IMR-90 (cell line): ENCODE data around the gene CCDC83. TPM values are rescaled to one million over a fixed set of nuclear protein-coding genes. Genes with fewer than 3 reads are reported as not detected.
A peak's percentile ranks its signal among the peaks of the same experiment; 100 is the strongest.

Experiments used
- ATAC-seq: fragments of 200-7000 bp; cut with Tn5 transposase; 2 replicates; pipeline ENCODE4 v1.9.1; 2020; ENCODE audit warnings: low read depth, mild to moderate bottlenecking, moderate library complexity
- BruUV-seq: library from RNA; stranded (reverse); fragments of 400-500 nt; replicated peaks from 2 replicates; lab custom pipeline; 2021; lab: Mats Ljungman, UMichigan
- CTCF ChIA-PET: fragments of 300-600 bp; formaldehyde crosslinking; extraction: SDS; loops from one replicate; lab custom pipeline; 2021; ENCODE audit warnings: antibody characterized with exemption; lab: Yijun Ruan, JAX
- POLR2A ChIA-PET: fragments of 300-600 bp; sonication (Branson Sonifier 250); formaldehyde crosslinking; loops from one replicate; lab custom pipeline; 2022; ENCODE audit warnings: antibody characterized with exemption; ENCODE audit not compliant: unreplicated experiment; lab: Charles Lee
- DNase-seq: peaks from one replicate; pipeline ENCODE4 v3.0.0; 2013
- H2AFZ ChIP-seq: replicated peaks from 2 replicates; pipeline ENCODE3; 2013; ENCODE audit warnings: low read length, mild to moderate bottlenecking; ENCODE audit not compliant: poor library complexity
- H2AK5ac ChIP-seq: 2 replicates; pipeline ENCODE4 v1.6.1; 2013; ENCODE audit warnings: low read depth, low read length, inconsistent platforms
- H2AK9ac ChIP-seq: replicated peaks from 2 replicates; pipeline ENCODE3; 2013; ENCODE audit warnings: mild to moderate bottlenecking, low read depth, low read length, moderate library complexity; ENCODE audit not compliant: poor library complexity
- H2BK120ac ChIP-seq: 2 replicates; pipeline ENCODE4 v1.6.1; 2013; ENCODE audit warnings: low read depth, low read length, inconsistent platforms
- H2BK15ac ChIP-seq: 3 replicates; pipeline ENCODE4 v1.6.1; 2013; ENCODE audit warnings: low read depth, low read length, inconsistent platforms
- H2BK20ac ChIP-seq: 2 replicates; pipeline ENCODE4 v1.6.1; 2013; ENCODE audit warnings: low read depth, mild to moderate bottlenecking, inconsistent platforms, low read length, moderate library complexity
- H2BK5ac ChIP-seq: 2 replicates; pipeline ENCODE4 v1.6.1; 2013; ENCODE audit warnings: mild to moderate bottlenecking, low read depth, low read length, inconsistent platforms; ENCODE audit not compliant: poor library complexity, severe bottlenecking
- H3K14ac ChIP-seq: replicated peaks from 2 replicates; pipeline ENCODE4 v1.6.1; 2013; ENCODE audit warnings: low read depth, low read length, inconsistent platforms
- H3K18ac ChIP-seq: 2 replicates; pipeline ENCODE4 v1.6.1; 2013; ENCODE audit warnings: low read depth, low read length, control low read depth
- H3K23ac ChIP-seq: 2 replicates; pipeline ENCODE4 v1.6.1; 2013; ENCODE audit warnings: low read depth, low read length, inconsistent platforms
- H3K27ac ChIP-seq: 2 replicates; pipeline ENCODE4 v1.5.1; 2013; ENCODE audit warnings: mild to moderate bottlenecking, control low read depth, low read length; ENCODE audit not compliant: insufficient read depth
- H3K27me3 ChIP-seq: 2 replicates; pipeline ENCODE4 v1.6.1; 2013; ENCODE audit warnings: low read length; ENCODE audit not compliant: control insufficient read depth, insufficient read depth
- H3K36me3 ChIP-seq: 2 replicates; pipeline ENCODE4 v1.6.1; 2013; ENCODE audit warnings: low read length, mixed read lengths; ENCODE audit not compliant: control insufficient read depth, insufficient read depth
- H3K4ac ChIP-seq: 2 replicates; pipeline ENCODE4 v1.6.1; 2013; ENCODE audit warnings: low read depth, low read length, inconsistent platforms
- H3K4me1 ChIP-seq: 2 replicates; pipeline ENCODE4 v1.6.1; 2013; ENCODE audit warnings: low read length, mixed read lengths; ENCODE audit not compliant: control insufficient read depth, insufficient read depth
- H3K4me2 ChIP-seq: 2 replicates; pipeline ENCODE4 v1.6.1; 2013; ENCODE audit warnings: low read depth, mild to moderate bottlenecking, control low read depth, low read length, moderate library complexity
- H3K4me3 ChIP-seq: 2 replicates; pipeline ENCODE4 v1.5.1; 2013; ENCODE audit warnings: low read depth, mild to moderate bottlenecking, control low read depth, low read length, moderate library complexity; ENCODE audit not compliant: insufficient read depth
- H3K56ac ChIP-seq: 2 replicates; pipeline ENCODE4 v1.6.1; 2013; ENCODE audit warnings: low read length, inconsistent platforms; ENCODE audit not compliant: insufficient read depth; ENCODE audit errors: extremely low read depth
- H3K79me1 ChIP-seq, 2 experiments: 2 replicates each; pipeline ENCODE4 v1.6.1; 2013; ENCODE audit warnings: low read length in 2 of 2, inconsistent platforms in 1 of 2, low read depth in 1 of 2
- H3K9ac ChIP-seq: 2 replicates; pipeline ENCODE4 v1.6.1; 2013; ENCODE audit warnings: low read depth, low read length, control low read depth
- H3K9me1 ChIP-seq: 2 replicates; pipeline ENCODE4 v1.6.1; 2013; ENCODE audit warnings: low read length, inconsistent platforms; ENCODE audit not compliant: insufficient read depth
- H3K9me3 ChIP-seq: 2 replicates; pipeline ENCODE4 v1.6.1; 2013; ENCODE audit warnings: low read length; ENCODE audit not compliant: control insufficient read depth, insufficient read depth
- H4K20me1 ChIP-seq: 2 replicates; pipeline ENCODE4 v1.6.1; 2013; ENCODE audit warnings: low read length, inconsistent platforms; ENCODE audit not compliant: insufficient read depth
- H4K5ac ChIP-seq: 2 replicates; pipeline ENCODE4 v1.6.1; 2013; ENCODE audit warnings: mild to moderate bottlenecking, low read depth, low read length, control low read depth
- H4K8ac ChIP-seq, 2 experiments: 2 replicates each; pipeline ENCODE4 v1.6.1; 2013; ENCODE audit warnings: low read depth in 2 of 2, low read length in 2 of 2, control low read depth in 1 of 2, inconsistent platforms in 1 of 2
- H4K91ac ChIP-seq: 2 replicates; pipeline ENCODE4 v1.6.1; 2013; ENCODE audit warnings: low read depth, low read length, inconsistent platforms; ENCODE audit not compliant: insufficient read depth
- BHLHE40 ChIP-seq: fragments of 150-350 bp; IDR thresholded peaks from 2 replicates; pipeline ENCODE4 v1.6.1; 2016; ENCODE audit warnings: mild to moderate bottlenecking, low read depth, low read length
- CEBPB ChIP-seq: IDR thresholded peaks from 2 replicates; pipeline ENCODE4 v1.6.1; 2012; ENCODE audit warnings: low read depth, low read length, improper control_type of control experiment
- CHD1 ChIP-seq: IDR thresholded peaks from 2 replicates; pipeline ENCODE4 v1.6.1; 2012; ENCODE audit warnings: low read depth, low read length, improper control_type of control experiment
- CTCF ChIP-seq: conservative IDR thresholded peaks from 2 replicates; pipeline ENCODE4 v1.5.1; 2012; ENCODE audit warnings: mild to moderate bottlenecking, low read depth, low read length, improper control_type of control experiment
- FOS ChIP-seq: fragments of 150-350 bp; IDR thresholded peaks from 2 replicates; pipeline ENCODE4 v1.6.1; 2016; ENCODE audit warnings: low read depth, low read length
- MAFK ChIP-seq: IDR thresholded peaks from 2 replicates; pipeline ENCODE4 v1.6.1; 2012; ENCODE audit warnings: low read depth, low read length, improper control_type of control experiment
- MAZ ChIP-seq: IDR thresholded peaks from 2 replicates; pipeline ENCODE4 v1.6.1; 2012; ENCODE audit warnings: low read depth, mild to moderate bottlenecking, low read length, improper control_type of control experiment, moderate library complexity, borderline replicate concordance
- MXI1 ChIP-seq: IDR thresholded peaks from 2 replicates; pipeline ENCODE4 v1.6.1; 2012; ENCODE audit warnings: low read depth, mild to moderate bottlenecking, low read length, moderate library complexity, borderline replicate concordance
- NFE2L2 ChIP-seq: fragments of 150-350 bp; IDR thresholded peaks from 2 replicates; pipeline ENCODE4 v1.6.1; 2016; ENCODE audit warnings: low read depth, mild to moderate bottlenecking, low read length
- POLR2A ChIP-seq: IDR thresholded peaks from 2 replicates; pipeline ENCODE4 v1.6.1; 2012; ENCODE audit warnings: mild to moderate bottlenecking, low read depth, low read length
- RAD21 ChIP-seq: IDR thresholded peaks from 2 replicates; pipeline ENCODE4 v1.6.1; 2012; ENCODE audit warnings: low read length, improper control_type of control experiment
- RCOR1 ChIP-seq: IDR thresholded peaks from 2 replicates; pipeline ENCODE4 v1.6.1; 2012; ENCODE audit warnings: mild to moderate bottlenecking, low read length, improper control_type of control experiment; ENCODE audit not compliant: insufficient replicate concordance
- RFX5 ChIP-seq: IDR thresholded peaks from 2 replicates; pipeline ENCODE4 v1.8.0; 2012; ENCODE audit warnings: low read depth, mild to moderate bottlenecking, low read length, moderate library complexity
- SMC3 ChIP-seq: fragments of 150-350 bp; IDR thresholded peaks from 2 replicates; pipeline ENCODE4 v1.6.1; 2016; ENCODE audit warnings: low read depth, mild to moderate bottlenecking, antibody characterized with exemption, low read length, moderate library complexity
- USF2 ChIP-seq: fragments of 150-350 bp; IDR thresholded peaks from 2 replicates; pipeline ENCODE4 v1.6.1; 2017; ENCODE audit warnings: mild to moderate bottlenecking, antibody characterized with exemption, low read length, low read depth
- WGBS, 2 experiments: methylation state at CpG; one replicate each; pipeline versions ENCODE4 v1.1.5 to v1.1.7; 2013; ENCODE audit warnings: missing lambda C conversion rate in 2 of 2; ENCODE audit not compliant: insufficient read length in 1 of 2; ENCODE audit errors: extremely low coverage in 2 of 2; 5-methylcytosine and 5-hydroxymethylcytosine counted together
- dilution Hi-C: fragments of 300-500 bp; cut with HindIII; formaldehyde crosslinking; loops from one replicate; pipeline ENCODE4 v1.14.3; 2018; ENCODE audit warnings: low sequenced_read_pairs; ENCODE audit not compliant: unreplicated experiment
- in situ Hi-C: fragments of 300-500 bp; cut with MboI; formaldehyde crosslinking; loops from 3 replicates; pipeline ENCODE4 v1.14.3; 2019; ENCODE audit warnings: low sequenced_read_pairs, inconsistent platforms, mixed read lengths
- intact Hi-C: fragments of 100-400 bp; cut with micrococcal nuclease; formaldehyde crosslinking; loops from 2 replicates; pipeline ENCODE4 v1.10.0; 2022
- polyA plus RNA-seq, 3 experiments: library from polyadenylated mRNA; depleted of rRNA; stranded (reverse); fragments of >200 nt; gene quantifications; 2 replicates each; pipeline ENCODE4 v1.2.3, GENCODE V29; 2012; ENCODE audit warnings: low replicate concordance in 1 of 3
- total RNA-seq: library from RNA; depleted of rRNA; stranded (reverse); fragments of >200 nt; gene quantifications from 2 replicates; pipeline ENCODE4 v1.2.3, GENCODE V29; 2012
- TF ChIP-seq, protein P1 (sequence below): fragments of 150-350 bp; IDR thresholded peaks from 2 replicates; pipeline ENCODE4 v1.6.1; 2016; ENCODE audit warnings: low read depth, mild to moderate bottlenecking, low read length, moderate library complexity, borderline replicate concordance

The CCDC83 gene
- total and polyA plus RNA-seq, 2 of the 4 experiments (the other 2 are of a cell fraction): not detected

- intact Hi-C loops: loop anchor here (5.0 kb wide), 1 partner anchor 93 kb away; no protein-coding TSS in a partner anchor
Observed at GRCh38 chr11:85809863-85810262, 45.3 kb upstream of the CCDC83 start.

More at GRCh38 chr11:85809863-85810262, 45.3 kb upstream of the CCDC83 start:
- H2BK5ac ChIP-seq: no peak overlapping the region
- 0 out of 3 replicates have a peak overlapping the region, but pooled peaks have one; percentile 7 for H2BK15ac ChIP-seq
- dilution Hi-C loops: no loop called here
- H3K9me1 ChIP-seq: peaks cover 15% of the 10 kb centered on the region
- peak overlapping the region; percentile 32; the same call in 1 of the 2 replicates for H2BK20ac ChIP-seq
- H3K4ac ChIP-seq: peak overlapping the region; percentile 67
- CTCF ChIA-PET: interaction anchor here (0.5 to 2.4 kb wide), 8 partner anchors 12 to 115 kb away, joined by 3 to 17 read pairs (median 4); no protein-coding TSS in a partner anchor
- H3K27me3 ChIP-seq: no peaks in the 10 kb centered on the region
- peak overlapping the region; percentile 71 for H3K23ac ChIP-seq
- POLR2A ChIA-PET: no interaction called here
- H3K4me1 ChIP-seq: peaks cover 14% of the 10 kb centered on the region
- no peak for ATAC-seq
- WGBS, 2 experiments: no CpG with 5 or more reads among the region's 4 CpGs
- 0 out of 2 replicates have a peak overlapping the region, but pooled peaks have one; percentile 7 for H3K18ac ChIP-seq
- no peaks in the 10 kb centered on the region for H4K20me1 ChIP-seq
- H2BK120ac ChIP-seq: peak overlapping the region; percentile 33; the same call in 1 of the 2 replicates
- H3K14ac ChIP-seq: peak overlapping the region; percentile 31
- H3K9ac ChIP-seq: peak overlapping the region; percentile 71
- no peaks in the 10 kb centered on the region for H3K36me3 ChIP-seq
- H2AK9ac ChIP-seq: peak overlapping the region; percentile 71
- H3K79me1 ChIP-seq: peaks cover 19 to 40% of the 10 kb centered on the region in 2 experiments
- peak overlapping the region; percentile 75 for H3K4me3 ChIP-seq
- no peak for DNase-seq
- peak overlapping the region in 1 of 2 experiments; percentile 33; a peak in 1 of 4 replicates for H4K8ac ChIP-seq
- TF ChIP-seq CHD1: no peak
- no peak for TF ChIP-seq RCOR1
- TF ChIP-seq CTCF: no peak
- no peak for TF ChIP-seq SMC3
- no peak for TF ChIP-seq USF2
- no peak for TF ChIP-seq MAZ
- no peak for TF ChIP-seq POLR2A
- TF ChIP-seq BHLHE40: no peak
- no peak for TF ChIP-seq FOS
- TF ChIP-seq MAFK: no peak
- no peak for TF ChIP-seq MXI1
- TF ChIP-seq RFX5: no peak
- TF ChIP-seq NFE2L2: no peak
- TF ChIP-seq, protein P1, sequence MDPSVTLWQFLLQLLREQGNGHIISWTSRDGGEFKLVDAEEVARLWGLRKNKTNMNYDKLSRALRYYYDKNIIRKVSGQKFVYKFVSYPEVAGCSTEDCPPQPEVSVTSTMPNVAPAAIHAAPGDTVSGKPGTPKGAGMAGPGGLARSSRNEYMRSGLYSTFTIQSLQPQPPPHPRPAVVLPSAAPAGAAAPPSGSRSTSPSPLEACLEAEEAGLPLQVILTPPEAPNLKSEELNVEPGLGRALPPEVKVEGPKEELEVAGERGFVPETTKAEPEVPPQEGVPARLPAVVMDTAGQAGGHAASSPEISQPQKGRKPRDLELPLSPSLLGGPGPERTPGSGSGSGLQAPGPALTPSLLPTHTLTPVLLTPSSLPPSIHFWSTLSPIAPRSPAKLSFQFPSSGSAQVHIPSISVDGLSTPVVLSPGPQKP: no peak
- TF ChIP-seq CEBPB: no peak
- no peak for TF ChIP-seq RAD21
- no peak overlapping the region for H3K56ac ChIP-seq
- no peaks in the 10 kb centered on the region for H3K9me3 ChIP-seq
- peak overlapping the region; percentile 8; the same call in 1 of the 2 replicates for H4K91ac ChIP-seq
- BruUV-seq: no TSS peak
- peak overlapping the region; percentile 98 for H3K4me2 ChIP-seq
- H2AK5ac ChIP-seq: peak overlapping the region; percentile 57; the same call in 1 of the 2 replicates
- H2AFZ ChIP-seq: peak overlapping the region; percentile 91
- in situ Hi-C loops: no loop called here
- no peak overlapping the region for H3K27ac ChIP-seq
- H4K5ac ChIP-seq: no peak overlapping the region
